ENCODE measurements around the gene SHISAL1. TPM values are rescaled to one million over a fixed set of nuclear protein-coding genes. Genes with fewer than 3 reads are reported as not detected.

Gene SHISAL1
- total RNA-seq, 6 experiments from 2014 or later = not detected

DNA sequence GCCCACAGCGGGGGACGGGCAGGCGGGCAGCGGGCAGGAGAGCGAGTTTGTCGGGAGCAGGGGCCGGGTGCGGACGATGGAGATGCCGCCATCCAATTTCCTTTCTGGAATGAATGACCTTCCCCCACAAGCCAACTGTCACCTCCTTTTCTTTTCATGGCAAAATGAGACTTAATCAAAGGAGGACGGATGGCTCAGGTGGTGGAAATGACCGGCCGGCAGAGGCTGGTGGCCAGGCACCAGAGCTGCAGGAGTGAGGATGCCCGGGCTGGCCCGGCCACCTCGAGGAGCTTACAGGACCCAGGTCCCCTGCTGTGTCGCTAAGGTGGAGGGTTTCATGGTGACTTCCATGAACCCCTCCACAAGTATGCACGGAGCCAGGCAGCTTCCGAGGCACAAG is 11.7 kb downstream of the SHISAL1 start:
- no peaks in the 10 kb centered on the region for H3K9me3 Mint-ChIP-seq
- peaks cover 15% of the 10 kb centered on the region for H3K27me3 Mint-ChIP-seq (ENCODE audit: insufficient read depth)
- DNase-seq = no peak
- no peak overlapping the region for H3K4me3 Mint-ChIP-seq
- TF ChIP-seq, protein P1, sequence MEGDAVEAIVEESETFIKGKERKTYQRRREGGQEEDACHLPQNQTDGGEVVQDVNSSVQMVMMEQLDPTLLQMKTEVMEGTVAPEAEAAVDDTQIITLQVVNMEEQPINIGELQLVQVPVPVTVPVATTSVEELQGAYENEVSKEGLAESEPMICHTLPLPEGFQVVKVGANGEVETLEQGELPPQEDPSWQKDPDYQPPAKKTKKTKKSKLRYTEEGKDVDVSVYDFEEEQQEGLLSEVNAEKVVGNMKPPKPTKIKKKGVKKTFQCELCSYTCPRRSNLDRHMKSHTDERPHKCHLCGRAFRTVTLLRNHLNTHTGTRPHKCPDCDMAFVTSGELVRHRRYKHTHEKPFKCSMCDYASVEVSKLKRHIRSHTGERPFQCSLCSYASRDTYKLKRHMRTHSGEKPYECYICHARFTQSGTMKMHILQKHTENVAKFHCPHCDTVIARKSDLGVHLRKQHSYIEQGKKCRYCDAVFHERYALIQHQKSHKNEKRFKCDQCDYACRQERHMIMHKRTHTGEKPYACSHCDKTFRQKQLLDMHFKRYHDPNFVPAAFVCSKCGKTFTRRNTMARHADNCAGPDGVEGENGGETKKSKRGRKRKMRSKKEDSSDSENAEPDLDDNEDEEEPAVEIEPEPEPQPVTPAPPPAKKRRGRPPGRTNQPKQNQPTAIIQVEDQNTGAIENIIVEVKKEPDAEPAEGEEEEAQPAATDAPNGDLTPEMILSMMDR (IDR thresholded peaks at IDR 0.05) = no peak
- H3K36me3 Mint-ChIP-seq (ENCODE audit: low read depth) = no peaks in the 10 kb centered on the region
- H3K27ac Mint-ChIP-seq = no peak overlapping the region
- H3K4me1 Mint-ChIP-seq (ENCODE audit: low read depth) = 0 out of 2 replicates have a peak, but pooled peaks cover 6% of the 10 kb centered on the region

DNA sequence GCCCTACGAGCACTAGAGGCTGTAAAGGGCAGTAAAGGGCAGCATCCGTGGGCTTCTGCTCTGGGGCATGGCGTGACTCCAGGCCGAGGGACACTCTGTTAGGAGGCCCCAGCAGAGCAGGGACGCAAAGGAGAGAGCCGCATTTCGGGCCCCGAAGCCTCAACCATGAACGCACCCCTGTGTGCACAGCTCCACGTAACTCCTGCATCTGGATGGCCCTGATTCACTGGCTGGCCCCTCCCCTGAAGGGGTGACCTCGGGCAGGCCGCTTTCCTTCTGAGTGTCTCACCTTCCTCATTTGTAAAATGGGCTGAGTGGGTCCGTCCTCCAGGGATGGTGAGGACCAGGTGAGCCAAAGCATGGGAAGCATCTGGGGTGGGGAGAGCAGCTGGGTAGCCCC is 13.6 kb downstream of the SHISAL1 start:
- peaks cover 14% of the 10 kb centered on the region for H3K27me3 Mint-ChIP-seq (ENCODE audit: insufficient read depth)

DNA sequence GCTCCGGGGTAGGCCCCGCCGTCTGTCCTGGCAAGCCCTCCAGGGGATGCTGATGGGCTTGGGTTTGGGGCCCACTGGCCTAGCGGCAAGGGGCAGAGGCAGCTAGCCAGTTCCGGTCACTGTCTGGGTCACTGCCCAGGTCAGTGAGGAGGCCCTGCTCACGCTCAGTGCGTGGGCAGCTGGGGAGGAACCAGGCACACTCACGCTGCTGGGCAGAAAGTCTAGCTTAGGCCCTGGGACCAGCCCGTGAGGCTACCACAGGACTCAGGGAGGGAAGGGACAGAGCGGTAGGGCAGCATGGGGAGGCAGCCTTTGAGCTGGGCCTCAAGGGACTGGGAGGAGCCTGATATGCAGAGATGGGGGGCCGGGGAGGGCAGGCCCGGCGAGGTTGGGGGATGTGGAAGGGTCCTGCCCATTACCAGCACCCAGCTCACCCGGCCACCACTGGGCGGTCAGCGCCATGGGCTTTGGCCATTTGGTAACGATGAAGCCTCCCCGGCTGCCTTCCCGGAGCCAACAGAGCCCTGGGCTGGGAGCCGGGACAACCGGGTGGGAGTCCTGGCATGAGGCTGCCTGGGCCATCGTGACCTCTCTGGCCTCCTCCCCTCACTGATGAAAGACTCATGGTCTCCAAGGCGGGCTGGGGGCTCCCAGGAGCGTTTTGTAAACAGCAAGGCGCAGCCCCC is 14.2 kb downstream of the SHISAL1 start:
- H3K4me1 Mint-ChIP-seq (ENCODE audit: low read depth) = no peaks in the 10 kb centered on the region
- no peak overlapping the region for H3K27ac Mint-ChIP-seq
- peaks cover 14% of the 10 kb centered on the region for H3K27me3 Mint-ChIP-seq (ENCODE audit: insufficient read depth)
- peaks cover 4% of the 10 kb centered on the region; the same call in 1 of the 2 replicates for H3K9me3 Mint-ChIP-seq
- TF ChIP-seq, protein P1 (IDR thresholded peaks at IDR 0.05) = no peak
- H3K36me3 Mint-ChIP-seq (ENCODE audit: low read depth) = peaks cover 6% of the 10 kb centered on the region; the same call in 1 of the 2 replicates
- H3K4me3 Mint-ChIP-seq = no peak overlapping the region
- no peak for DNase-seq

More for the DNA sequence above, 13.6 kb downstream of the SHISAL1 start:
- peaks cover 2% of the 10 kb centered on the region; the same call in 1 of the 2 replicates for H3K9me3 Mint-ChIP-seq
- 0 out of 2 replicates have a peak, but pooled peaks cover 2% of the 10 kb centered on the region for H3K4me1 Mint-ChIP-seq (ENCODE audit: low read depth)
- peaks cover 3% of the 10 kb centered on the region; the same call in 1 of the 2 replicates for H3K36me3 Mint-ChIP-seq (ENCODE audit: low read depth)
- TF ChIP-seq, protein P1 (IDR thresholded peaks at IDR 0.05) = no peak
- DNase-seq = no peak
- H3K4me3 Mint-ChIP-seq = no peak overlapping the region
- H3K27ac Mint-ChIP-seq = no peak overlapping the region

DNA sequence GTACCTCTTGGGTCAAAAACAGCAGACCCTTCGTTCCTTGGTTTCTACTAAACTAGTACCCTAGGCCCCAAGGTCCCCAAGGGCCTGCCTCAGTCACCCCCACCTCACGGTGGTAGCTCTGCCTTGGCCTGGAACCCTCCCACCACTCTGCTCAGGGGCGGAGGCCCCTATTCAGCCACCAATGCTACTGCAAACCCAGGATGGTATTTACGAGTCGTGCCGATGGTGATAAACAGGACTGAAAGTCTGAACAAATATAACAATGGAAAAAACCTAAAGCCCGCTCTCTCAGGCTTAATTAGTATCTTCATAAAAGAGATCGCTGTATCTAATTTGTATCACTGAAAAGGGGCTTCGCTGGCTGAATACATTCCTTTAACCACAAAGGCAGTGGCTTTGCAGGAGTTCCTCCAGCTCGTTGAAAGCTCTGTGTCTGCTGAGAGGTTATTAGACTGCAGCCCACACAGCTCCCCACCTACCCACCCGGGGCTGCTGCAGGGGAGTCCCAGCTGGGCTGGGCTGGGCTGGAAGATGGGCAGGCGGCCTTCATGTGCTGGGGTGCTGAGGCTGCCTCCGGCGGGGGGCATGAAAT is 15.2 kb downstream of the SHISAL1 start:
- Mint-ChIP-seq H3K36me3 (ENCODE audit: low read depth) (peaks cover 6% of the 10 kb centered on the region; the same call in 1 of the 2 replicates), H3K4me3 (no peak overlapping the region), H3K4me1 (ENCODE audit: low read depth) (no peaks in the 10 kb centered on the region), H3K27me3 (ENCODE audit: insufficient read depth) (peaks cover 14% of the 10 kb centered on the region), H3K9me3 (peaks cover 4% of the 10 kb centered on the region; the same call in 1 of the 2 replicates), H3K27ac (no peak overlapping the region)
- no peak for DNase-seq
- TF ChIP-seq, protein P1 (IDR thresholded peaks at IDR 0.05) = no peak

DNA sequence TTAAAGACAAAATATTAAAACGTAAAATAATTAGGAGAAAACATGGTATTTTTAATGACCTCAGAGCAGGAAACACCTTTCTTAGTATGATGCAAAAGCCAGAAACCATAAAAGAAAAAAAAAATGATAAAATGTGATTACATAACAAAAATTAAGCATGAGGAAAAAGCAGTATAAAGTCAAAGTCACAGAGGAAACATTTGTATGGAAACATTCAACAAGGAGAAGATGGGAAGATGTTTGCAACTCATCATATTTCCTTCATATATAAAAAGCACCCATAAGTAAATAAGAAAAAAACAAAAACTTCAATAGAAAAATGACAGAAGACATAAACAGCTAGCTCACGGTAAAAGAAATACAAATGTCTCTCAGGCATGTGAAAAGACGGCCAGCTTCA is 17.3 kb downstream of the SHISAL1 start:
- TF ChIP-seq, protein P1 (IDR thresholded peaks at IDR 0.05) = no peak
- Mint-ChIP-seq H3K4me1 (ENCODE audit: low read depth) (no peaks in the 10 kb centered on the region), H3K36me3 (ENCODE audit: low read depth) (peaks cover 6% of the 10 kb centered on the region; the same call in 1 of the 2 replicates), H3K9me3 (peaks cover 4% of the 10 kb centered on the region; the same call in 1 of the 2 replicates), H3K27ac (no peak overlapping the region), H3K4me3 (no peak overlapping the region), H3K27me3 (ENCODE audit: insufficient read depth) (peaks cover 18% of the 10 kb centered on the region)
- DNase-seq = no peak

All from HFFc6 (cell line).